GM18520 (cell line): ENCODE results near the gene SLC35F4.
"Not testable (repeated sequence)": the region's sequence is repeated elsewhere in the genome, so short reads cannot be mapped to it uniquely, and the experiment has no call there.

Source experiments
- ATAC-seq: cut with Tn5 transposase; IDR thresholded peaks from one replicate; pipeline ENCODE4 v1.9.1; 2021; ENCODE audit not compliant: unreplicated experiment

Gene SLC35F4

GRCh38 chr14:57732463-57733285, 133.2 kb downstream of the SLC35F4 start:
- ATAC-seq: no peak

- ATAC-seq: no peak
Measured at GRCh38 chr14:57729208-57730187, 136.4 kb downstream of the SLC35F4 start.

- ATAC-seq: no peak
Measured at GRCh38 chr14:57725399-57726077, 140.4 kb downstream of the SLC35F4 start.

- ATAC-seq: not testable (repeated sequence)
Measured at GRCh38 chr14:57722141-57722540, 143.8 kb downstream of the SLC35F4 start.

GRCh38 chr14:57714487-57714931, 151.4 kb downstream of the SLC35F4 start:
- no peak for ATAC-seq

- ATAC-seq: no peak
Measured at GRCh38 chr14:57712698-57713097, 153.2 kb downstream of the SLC35F4 start.

GRCh38 chr14:57712102-57712501, 153.8 kb downstream of the SLC35F4 start:
- no peak for ATAC-seq

- ATAC-seq: no peak
Measured at GRCh38 chr14:57709909-57710308, 156.0 kb downstream of the SLC35F4 start.

- not testable (repeated sequence) for ATAC-seq
Measured at GRCh38 chr14:57709086-57709485, 156.8 kb downstream of the SLC35F4 start.

- ATAC-seq: no peak
Measured at GRCh38 chr14:57707219-57707618, 158.7 kb downstream of the SLC35F4 start.

- ATAC-seq: no peak
Measured at GRCh38 chr14:57704763-57705162, 161.1 kb downstream of the SLC35F4 start.

GRCh38 chr14:57699947-57700346, 165.9 kb downstream of the SLC35F4 start:
- ATAC-seq: no peak

GRCh38 chr14:57692671-57693070, 173.2 kb downstream of the SLC35F4 start:
- ATAC-seq: no peak

GRCh38 chr14:57687416-57687815, 178.5 kb downstream of the SLC35F4 start:
- no peak for ATAC-seq

GRCh38 chr14:57686304-57686703, 179.6 kb downstream of the SLC35F4 start:
- no peak for ATAC-seq

- no peak for ATAC-seq
Measured at GRCh38 chr14:57671021-57671420, 194.9 kb downstream of the SLC35F4 start.

GRCh38 chr14:57660208-57660607, 205.7 kb downstream of the SLC35F4 start:
- ATAC-seq: no peak

- ATAC-seq: no peak
Measured at GRCh38 chr14:57659052-57659451, 206.8 kb downstream of the SLC35F4 start.

- no peak for ATAC-seq
Measured at GRCh38 chr14:57657487-57657886, 208.4 kb downstream of the SLC35F4 start.

- no peak for ATAC-seq
Measured at GRCh38 chr14:57656853-57657252, 209.0 kb downstream of the SLC35F4 start.

GRCh38 chr14:57652769-57653168, 213.1 kb downstream of the SLC35F4 start:
- no peak for ATAC-seq
